HCT116 (cell line): ENCODE results near the gene WNT11. TPM values are rescaled to one million over a fixed set of nuclear protein-coding genes. Genes with fewer than 3 reads are reported as not detected.
A peak's percentile ranks its signal among the peaks of the same experiment; 100 is the strongest.

Experiments used
- ATAC-seq: fragments of 200-7000 bp; cut with Tn5 transposase; 2 replicates; pipeline ENCODE4 v1.9.1; 2020; ENCODE audit warnings: mild to moderate bottlenecking, moderate library complexity
- BruUV-seq: library from RNA; stranded (reverse); fragments of 400-500 nt; replicated peaks from 2 replicates; lab custom pipeline; 2021; lab: Mats Ljungman, UMichigan
- CTCF ChIA-PET: fragments of 300-600 bp; sonication (Branson Sonifier 250); formaldehyde crosslinking; loops from one replicate; lab custom pipeline; 2021; ENCODE audit warnings: antibody characterized with exemption; lab: Charles Lee
- POLR2A ChIA-PET: fragments of 300-600, 350-600 bp; sonication (Branson Sonifier 250); formaldehyde crosslinking; loops from one replicate; lab custom pipeline; 2021; ENCODE audit warnings: antibody characterized with exemption; lab: Charles Lee
- RAD21 ChIA-PET, 2 experiments: fragments of 300-600 bp; sonication (Branson Sonifier 250); formaldehyde crosslinking; loops; one replicate each; lab custom pipeline; 2023; ENCODE audit warnings: low total read pairs in 2 of 2; ENCODE audit not compliant: uncharacterized antibody in 2 of 2, unreplicated experiment in 2 of 2, low non-redundant PET in 1 of 2; lab: Charles Lee
- DNase-seq: peaks from one replicate; pipeline ENCODE4 v3.0.0-alpha.2; 2010; ENCODE audit warnings: low read depth, low spot score
- H2AFZ ChIP-seq: fragments of 200-600 bp; shearing (Covaris generic), sonication (generic); 2 replicates; pipeline ENCODE4 v1.6.1; 2017; ENCODE audit warnings: low read depth, mixed run types, mixed read lengths, antibody characterized with exemption, low read length; ENCODE audit not compliant: poor library complexity, severe bottlenecking
- H3K27ac ChIP-seq: 2 replicates; pipeline ENCODE4 v1.5.1; 2012; ENCODE audit warnings: low read depth, low read length
- H3K27me3 ChIP-seq: fragments of 200-600 bp; sonication (generic); 2 replicates; pipeline ENCODE4 v1.6.1; 2016; ENCODE audit warnings: mixed run types, low read length, mixed read lengths; ENCODE audit not compliant: insufficient read depth
- H3K36me3 ChIP-seq, 2 experiments: fragments of 200-500 bp in 1 of 2; fragments of 200-600 bp in 1 of 2; sonication (Bioruptor generic) in 1 of 2; sonication (generic) in 1 of 2; 2 replicates each; pipeline versions ENCODE4 v1.5.1 to v1.6.1; 2014 to 2016; ENCODE audit warnings: low read length in 2 of 2, inconsistent platforms in 1 of 2, mixed read lengths in 1 of 2, mixed run types in 1 of 2; ENCODE audit not compliant: insufficient read depth in 2 of 2, control insufficient read depth in 1 of 2
- H3K4me1 ChIP-seq, 2 experiments: fragments of 200-600 bp in 1 of 2; sonication (generic) in 1 of 2; 2 replicates each; pipeline versions ENCODE4 v1.5.1 to v1.6.1; 2012 to 2017; ENCODE audit warnings: low read length in 2 of 2, inconsistent platforms in 1 of 2, mild to moderate bottlenecking in 1 of 2, mixed read lengths in 1 of 2, mixed run types in 1 of 2, moderate library complexity in 1 of 2; ENCODE audit not compliant: insufficient read depth in 2 of 2, control insufficient read depth in 1 of 2
- H3K4me2 ChIP-seq: fragments of 200-600 bp; sonication (generic); 2 replicates; pipeline ENCODE4 v1.6.1; 2017; ENCODE audit warnings: mixed run types, low read length, mixed read lengths
- H3K4me3 ChIP-seq, 2 experiments: fragments of 200-600 bp in 1 of 2; sonication (generic) in 1 of 2; replicated peaks in 1 of 2; 2 replicates each; pipeline ENCODE4 v1.5.1; 2011 to 2016; ENCODE audit warnings: low read length in 2 of 2, control low read depth in 1 of 2, low read depth in 1 of 2, mild to moderate bottlenecking in 1 of 2, mixed read lengths in 1 of 2, mixed run types in 1 of 2
- H3K79me2 ChIP-seq: fragments of 200-600 bp; sonication (generic); 2 replicates; pipeline ENCODE4 v1.6.1; 2017; ENCODE audit warnings: mild to moderate bottlenecking, mixed run types, low read length, moderate library complexity, mixed read lengths; ENCODE audit not compliant: insufficient read depth
- H3K9ac ChIP-seq: fragments of 200-600 bp; sonication (generic); 2 replicates; pipeline ENCODE4 v1.6.1; 2016; ENCODE audit warnings: low read length, mixed read lengths
- H3K9me2 ChIP-seq: fragments of 200-600 bp; sonication (generic), shearing (Covaris generic); 2 replicates; pipeline ENCODE4 v1.6.1; 2017; ENCODE audit warnings: mixed run types, mild to moderate bottlenecking, moderate library complexity; ENCODE audit not compliant: insufficient read depth
- H3K9me3 ChIP-seq, 2 experiments: fragments of 200-500 bp in 1 of 2; fragments of 200-600 bp in 1 of 2; sonication (Bioruptor generic) in 1 of 2; sonication (generic) in 1 of 2; 2 replicates each; pipeline ENCODE4 v1.6.1; 2014 to 2017; ENCODE audit warnings: low read length in 2 of 2, mixed read lengths in 2 of 2, inconsistent platforms in 1 of 2, low read depth in 1 of 2, mild to moderate bottlenecking in 1 of 2, mixed run types in 1 of 2, moderate library complexity in 1 of 2; ENCODE audit not compliant: control insufficient read depth in 1 of 2, insufficient read depth in 1 of 2
- H4K20me1 ChIP-seq: fragments of 200-600 bp; sonication (generic), shearing (Covaris generic); 2 replicates; pipeline ENCODE4 v1.6.1; 2017; ENCODE audit warnings: mixed run types, mild to moderate bottlenecking, moderate library complexity; ENCODE audit not compliant: insufficient read depth
- CBX3 ChIP-seq: IDR thresholded peaks from 2 replicates; pipeline ENCODE4 v1.6.1; 2012; ENCODE audit warnings: low read depth
- EGR1 ChIP-seq: IDR thresholded peaks from 2 replicates; pipeline ENCODE4 v1.6.1; 2012; ENCODE audit warnings: low read depth
- REST ChIP-seq: IDR thresholded peaks from 2 replicates; pipeline ENCODE4 v1.6.1; 2012; ENCODE audit warnings: low read depth
- SRF ChIP-seq: IDR thresholded peaks from 2 replicates; pipeline ENCODE4 v1.6.1; 2012; ENCODE audit warnings: low read depth
- TCF7L2 ChIP-seq: IDR thresholded peaks from 2 replicates; pipeline ENCODE4 v1.7.0; 2011; ENCODE audit warnings: borderline replicate concordance, inconsistent platforms; ENCODE audit not compliant: insufficient read depth, insufficient read length; ENCODE audit errors: extremely low read depth
- intact Hi-C: fragments of 100-400 bp; cut with micrococcal nuclease; formaldehyde crosslinking; loops from 2 replicates; pipeline ENCODE4 v1.10.0; 2022
- total RNA-seq: library from RNA; stranded (reverse); gene quantifications from one replicate; pipeline ENCODE4 v1.2.1, GENCODE V29; 2021; ENCODE audit not compliant: unreplicated experiment

WNT11 gene
- total RNA-seq, 1 experiment from 2014 or later, result 1.9 TPM

DNA sequence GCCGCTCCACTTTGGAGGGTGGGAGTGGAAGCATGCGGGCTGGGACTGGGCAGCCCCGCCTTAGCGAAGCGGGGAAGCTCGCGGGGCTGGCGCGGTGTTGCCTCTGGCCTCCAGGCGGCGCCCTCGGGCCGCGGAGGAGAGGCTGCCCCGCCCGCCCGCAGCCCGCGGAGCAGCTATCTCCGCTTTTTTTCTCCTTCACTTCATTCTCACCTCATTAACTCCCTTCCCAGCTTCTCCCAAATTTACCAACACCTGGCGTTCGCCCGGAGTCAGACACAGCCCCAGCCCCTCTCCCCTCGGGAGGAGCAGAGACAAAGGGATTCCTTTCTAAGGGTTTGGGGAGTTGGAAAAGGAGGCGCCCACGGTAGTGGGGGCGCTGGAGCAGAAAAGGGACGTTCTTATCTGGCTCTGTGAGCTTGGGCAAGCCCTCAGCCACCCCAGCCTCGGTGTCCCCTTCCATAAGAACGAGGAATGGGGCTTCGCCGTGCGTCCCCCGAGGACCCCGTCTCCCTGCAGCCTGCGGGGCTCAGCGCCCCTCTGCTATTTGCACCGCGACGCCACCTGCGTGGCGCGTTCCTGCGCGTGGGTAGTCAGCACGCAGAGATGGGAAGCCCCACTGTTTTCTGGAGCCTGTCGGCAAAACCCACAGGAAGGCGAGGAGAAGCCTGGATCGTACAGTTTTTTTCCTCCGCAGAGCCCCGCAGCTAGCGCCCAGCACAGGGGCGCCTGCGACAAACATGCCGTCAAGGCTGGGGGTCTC is 1.5 kb upstream of the WNT11 start (continued):
- TF ChIP-seq REST (no peak), TCF7L2 (no peak)

GRCh38 chr11:76206077-76206326 is 300 bp downstream of the WNT11 start:
- no peak for DNase-seq
- H3K79me2 ChIP-seq, result no peaks in the 10 kb centered on the region
- H3K9me3 ChIP-seq, result no peaks in the 10 kb centered on the region
- H3K9ac ChIP-seq, result no peak overlapping the region
- no peaks in the 10 kb centered on the region for H3K9me2 ChIP-seq
- H3K4me3 ChIP-seq, result peak overlapping the region in 1 of 2 experiments; percentile 55; a peak in 1 of 4 replicates
- no peaks in the 10 kb centered on the region for H4K20me1 ChIP-seq
- peak overlapping the region; percentile 74 for H3K4me2 ChIP-seq
- POLR2A ChIA-PET, result no interaction called here
- no peaks in the 10 kb centered on the region for H3K36me3 ChIP-seq
- no peak overlapping the region for H3K27ac ChIP-seq
- ATAC-seq, result no peak
- TF ChIP-seq CBX3 (no peak), EGR1 (no peak), SRF (no peak)
- CTCF ChIA-PET, result no interaction called here
- H2AFZ ChIP-seq, result no peak overlapping the region
- H3K4me1 ChIP-seq, result peaks cover 8 to 41% of the 10 kb centered on the region in 2 experiments
- RAD21 ChIA-PET, result no interaction called here
- BruUV-seq, result no TSS peak
- intact Hi-C loops, result loop anchor here (2.0 kb wide), 2 partner anchors 309 to 475 kb away; no protein-coding TSS in a partner anchor
- H3K27me3 ChIP-seq, result peaks cover 13% of the 10 kb centered on the region; the same call in 1 of the 2 replicates
